ENCODE data around the gene RHCG. TPM values are rescaled to one million over a fixed set of nuclear protein-coding genes. Genes with fewer than 3 reads are reported as not detected.

Gene RHCG
- total RNA-seq (0.85 TPM), polyA plus RNA-seq (9.0 TPM)
- long read RNA-seq, donor 1, result 0 reads
- long read RNA-seq, donor 2, result 0 reads
- long read RNA-seq, donor 3, result 0 reads
- long read RNA-seq, donor 4, result 0 reads
- long read RNA-seq, donor 5, partial matches to known transcripts, result 0 of 1 reads
- long read RNA-seq, donor 5, other reads (novel, unspliced or antisense), result 0 of 1 reads
- long read RNA-seq, donor 6, partial matches to known transcripts, result 0 of 1 reads
- long read RNA-seq, donor 6, other reads (novel, unspliced or antisense), result 0 of 1 reads
- long read RNA-seq, donor 7, result 0 reads
- long read RNA-seq, donor 8, result 0 reads
- long read RNA-seq, donor 9, result 0 reads
- long read RNA-seq, donor 10, result 0 reads

DNA sequence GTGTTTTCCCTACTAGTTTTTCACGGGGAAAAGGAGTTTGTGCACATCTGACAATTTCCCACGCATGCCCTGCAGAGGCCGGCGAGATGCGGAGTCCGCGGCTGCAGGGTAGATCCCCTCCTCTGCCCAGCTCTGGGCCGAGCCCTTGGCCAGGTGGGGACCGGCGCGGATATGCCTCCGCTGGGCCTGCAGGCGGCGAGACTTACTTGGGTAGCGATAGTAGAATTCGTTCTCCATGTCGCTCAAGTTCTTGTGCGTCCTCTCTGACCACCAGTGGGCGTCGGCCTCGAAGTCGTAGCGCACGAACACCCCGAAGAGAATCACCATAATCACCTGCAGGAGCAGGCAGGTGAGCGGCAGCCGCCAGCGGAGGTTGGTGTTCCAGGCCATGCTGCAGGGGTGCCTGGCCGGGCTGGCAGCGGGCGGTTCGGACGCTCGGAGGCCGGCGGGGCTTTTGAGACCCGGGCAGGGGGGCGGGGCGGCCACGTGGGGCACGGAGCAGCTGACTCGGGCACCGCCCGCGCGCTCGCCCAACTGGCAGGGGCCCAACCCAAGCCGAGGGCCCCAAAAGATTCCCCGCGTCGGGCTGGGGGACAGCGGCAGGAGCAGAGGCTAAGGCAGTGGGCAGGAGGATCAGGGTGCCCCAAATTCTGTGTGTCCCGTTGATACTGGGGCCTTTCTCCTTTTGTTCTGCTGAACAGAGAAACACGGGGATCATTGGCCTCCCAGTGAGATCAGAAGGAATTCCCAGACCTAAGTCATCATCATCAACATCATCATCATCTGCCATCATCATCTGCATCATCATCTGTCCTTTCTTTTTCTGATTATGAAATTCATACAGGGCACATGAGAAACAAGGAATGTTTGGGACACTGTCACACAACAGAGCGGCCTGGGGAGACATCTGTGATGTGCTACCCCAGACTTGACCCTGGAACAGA lies at the start of gene RHCG:
TSS of gene RHCG (minus strand) at position 429 of the 944 bp plus-strand sequence. CDS start at position 390, 39 bp downstream.
- Histone ChIP-seq H3K4me3 (ENCODE audit: low read length in 2 of 2) (no peak within 1 kb of the TSS), H3K27me3 (ENCODE audit: control insufficient read depth in 2 of 2, insufficient read depth in 1 of 2, low read length in 1 of 2) (peaks cover 20 to 59% of the 10 kb centered on the region in 2 donors), H3K27ac (ENCODE audit: low read depth in 1 of 2, low read length in 1 of 2) (no peak within 1 kb of the TSS), H3K4me1 (ENCODE audit: control insufficient read depth in 2 of 2, insufficient read depth in 2 of 2, low read length in 2 of 2) (no peaks in the 10 kb centered on the region), H3K9me3 (ENCODE audit: control insufficient read depth in 2 of 2, insufficient read depth in 1 of 2, low read length in 1 of 2) (no peaks in the 10 kb centered on the region), H3K36me3 (ENCODE audit: control insufficient read depth in 2 of 2, insufficient read depth in 2 of 2, low read length in 1 of 2) (no peaks in the 10 kb centered on the region)
- DNase-seq (ENCODE audit: low read depth in 6 of 9, low spot score in 9 of 9), result no peak
- WGBS, result 6% methylated on average over 55 of the region's 55 CpGs

DNA sequence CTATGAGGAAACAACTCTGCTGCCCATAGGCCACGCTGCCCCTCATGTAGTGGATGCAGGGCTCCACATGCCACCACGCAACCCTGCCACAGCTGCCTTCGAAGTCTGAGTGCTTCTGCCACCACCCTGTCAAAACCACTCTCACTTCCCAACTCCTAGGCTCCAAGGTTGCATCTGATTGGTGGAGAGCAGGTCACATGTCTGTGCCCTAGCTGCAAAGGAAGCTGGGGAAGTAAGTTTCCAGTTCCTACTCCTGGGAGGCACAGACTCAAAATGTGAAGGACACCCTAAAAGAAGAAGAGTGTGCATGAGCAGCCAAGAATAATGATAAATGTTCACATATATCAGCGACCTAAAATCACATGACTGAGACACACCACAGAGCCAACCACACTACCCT lies 47.0 kb upstream of the RHCG start:
- Histone ChIP-seq H3K4me3 (ENCODE audit: low read length in 2 of 2) (no peak overlapping the region), H3K9me3 (ENCODE audit: control insufficient read depth in 2 of 2, insufficient read depth in 1 of 2, low read length in 1 of 2) (no peaks in the 10 kb centered on the region), H3K27me3 (ENCODE audit: control insufficient read depth in 2 of 2, insufficient read depth in 1 of 2, low read length in 1 of 2) (no peaks in the 10 kb centered on the region), H3K27ac (ENCODE audit: low read depth in 1 of 2, low read length in 1 of 2) (no peak overlapping the region), H3K4me1 (ENCODE audit: control insufficient read depth in 2 of 2, insufficient read depth in 2 of 2, low read length in 2 of 2) (no peaks in the 10 kb centered on the region), H3K36me3 (ENCODE audit: control insufficient read depth in 2 of 2, insufficient read depth in 2 of 2, low read length in 1 of 2) (no peaks in the 10 kb centered on the region)
- DNase-seq (ENCODE audit: low read depth in 6 of 9, low spot score in 9 of 9), result no peak
- WGBS, result 94% methylated on average over 4 of the region's 4 CpGs

DNA sequence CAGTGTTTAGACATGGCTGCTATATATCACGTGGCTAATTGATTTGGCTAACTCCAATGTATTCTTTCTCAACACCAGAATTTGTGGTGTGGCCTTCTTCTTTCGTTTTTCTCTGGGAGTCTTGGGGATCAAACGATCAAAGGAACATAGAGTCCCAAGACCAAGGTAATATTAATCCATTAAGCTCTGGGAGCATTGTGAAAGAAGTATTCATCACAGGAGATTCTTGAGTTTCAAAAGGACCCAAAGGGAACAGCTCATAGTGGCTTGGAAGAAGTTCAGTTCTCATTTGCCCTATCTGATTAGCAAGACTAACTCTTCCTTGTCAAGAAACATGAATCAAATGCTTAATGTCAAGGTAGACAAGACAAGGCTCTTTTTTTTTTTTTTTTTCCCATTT lies 46.0 kb upstream of the RHCG start:
- no peak for DNase-seq (ENCODE audit: low read depth in 6 of 9, low spot score in 9 of 9)
- H3K9me3 ChIP-seq (ENCODE audit: control insufficient read depth in 2 of 2, insufficient read depth in 1 of 2, low read length in 1 of 2), result no peaks in the 10 kb centered on the region
- H3K27me3 ChIP-seq (ENCODE audit: control insufficient read depth in 2 of 2, insufficient read depth in 1 of 2, low read length in 1 of 2), result no peaks in the 10 kb centered on the region
- H3K27ac ChIP-seq (ENCODE audit: low read depth in 1 of 2, low read length in 1 of 2), result no peak overlapping the region
- H3K36me3 ChIP-seq (ENCODE audit: control insufficient read depth in 2 of 2, insufficient read depth in 2 of 2, low read length in 1 of 2), result no peaks in the 10 kb centered on the region
- no peaks in the 10 kb centered on the region for H3K4me1 ChIP-seq (ENCODE audit: control insufficient read depth in 2 of 2, insufficient read depth in 2 of 2, low read length in 2 of 2)
- H3K4me3 ChIP-seq (ENCODE audit: low read length in 2 of 2), result no peak overlapping the region
- WGBS, result 89% methylated on average over 3 of the region's 3 CpGs

DNA sequence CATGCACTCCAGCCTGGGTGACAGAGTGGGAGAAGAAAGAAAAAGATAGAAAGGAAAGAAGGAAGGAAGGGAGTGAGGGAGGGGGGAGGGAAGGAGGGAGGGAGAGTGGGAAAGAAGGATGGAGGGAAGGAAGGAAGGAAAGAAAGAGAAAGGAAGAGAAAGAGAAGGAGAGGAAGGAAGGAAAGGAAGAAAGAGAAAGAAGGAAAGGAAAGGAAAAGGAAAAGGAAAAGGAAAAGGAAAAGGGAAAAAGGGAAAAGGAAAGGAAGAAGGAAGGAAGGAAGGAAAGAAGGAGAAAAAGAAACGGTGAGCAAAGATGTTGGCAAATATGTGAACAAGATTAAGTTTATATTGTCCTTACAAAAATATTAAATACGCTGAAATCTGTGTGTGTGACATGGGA lies 42.6 kb upstream of the RHCG start:
- Histone ChIP-seq H3K36me3 (ENCODE audit: control insufficient read depth in 2 of 2, insufficient read depth in 2 of 2, low read length in 1 of 2) (no peaks in the 10 kb centered on the region), H3K9me3 (ENCODE audit: control insufficient read depth in 2 of 2, insufficient read depth in 1 of 2, low read length in 1 of 2) (no peaks in the 10 kb centered on the region), H3K4me3 (ENCODE audit: low read length in 2 of 2) (no peak overlapping the region), H3K4me1 (ENCODE audit: control insufficient read depth in 2 of 2, insufficient read depth in 2 of 2, low read length in 2 of 2) (no peaks in the 10 kb centered on the region), H3K27ac (ENCODE audit: low read depth in 1 of 2, low read length in 1 of 2) (no peak overlapping the region), H3K27me3 (ENCODE audit: control insufficient read depth in 2 of 2, insufficient read depth in 1 of 2, low read length in 1 of 2) (no peaks in the 10 kb centered on the region)
- DNase-seq (ENCODE audit: low read depth in 6 of 9, low spot score in 9 of 9), result no peak
- 84% methylated on average over 2 of the region's 2 CpGs for WGBS

DNA sequence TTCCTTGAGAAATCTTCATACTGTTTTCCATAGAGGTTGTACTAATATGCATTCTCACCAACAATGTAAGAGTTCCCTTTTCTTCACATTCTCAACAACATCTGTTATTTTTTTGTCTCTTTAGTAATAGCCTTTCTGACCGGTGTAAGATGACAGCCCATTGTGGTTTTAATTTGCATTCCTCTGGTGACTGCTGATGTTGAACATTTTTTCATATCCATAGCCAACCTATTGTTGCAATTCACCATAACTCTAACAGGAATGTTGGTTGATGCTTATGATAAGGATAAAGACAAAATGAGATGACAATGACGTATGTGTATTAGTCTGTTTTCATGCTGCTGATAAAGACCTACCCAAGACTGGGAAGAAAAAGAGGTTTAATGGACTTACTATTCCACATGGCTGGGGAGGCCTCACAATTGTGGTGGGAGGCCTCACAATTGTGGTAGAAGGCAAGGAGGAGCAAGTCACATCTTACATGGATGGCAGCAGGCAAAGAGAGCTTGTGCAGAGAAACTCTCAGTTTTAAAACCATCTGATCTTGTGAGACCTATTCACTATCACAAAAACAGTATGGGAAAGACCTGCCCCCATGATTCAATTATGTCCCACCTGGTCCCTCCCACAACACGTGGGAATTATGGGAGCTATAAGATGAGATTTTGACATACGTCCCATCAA lies 37.6 kb upstream of the RHCG start:
- Histone ChIP-seq H3K4me3 (ENCODE audit: low read length in 2 of 2) (no peak overlapping the region), H3K27me3 (ENCODE audit: control insufficient read depth in 2 of 2, insufficient read depth in 1 of 2, low read length in 1 of 2) (no peaks in the 10 kb centered on the region), H3K4me1 (ENCODE audit: control insufficient read depth in 2 of 2, insufficient read depth in 2 of 2, low read length in 2 of 2) (no peaks in the 10 kb centered on the region), H3K36me3 (ENCODE audit: control insufficient read depth in 2 of 2, insufficient read depth in 2 of 2, low read length in 1 of 2) (no peaks in the 10 kb centered on the region), H3K9me3 (ENCODE audit: control insufficient read depth in 2 of 2, insufficient read depth in 1 of 2, low read length in 1 of 2) (no peaks in the 10 kb centered on the region), H3K27ac (ENCODE audit: low read depth in 1 of 2, low read length in 1 of 2) (no peak overlapping the region)
- no peak for DNase-seq (ENCODE audit: low read depth in 6 of 9, low spot score in 9 of 9)
- 89% methylated on average over 4 of the region's 4 CpGs for WGBS

DNA sequence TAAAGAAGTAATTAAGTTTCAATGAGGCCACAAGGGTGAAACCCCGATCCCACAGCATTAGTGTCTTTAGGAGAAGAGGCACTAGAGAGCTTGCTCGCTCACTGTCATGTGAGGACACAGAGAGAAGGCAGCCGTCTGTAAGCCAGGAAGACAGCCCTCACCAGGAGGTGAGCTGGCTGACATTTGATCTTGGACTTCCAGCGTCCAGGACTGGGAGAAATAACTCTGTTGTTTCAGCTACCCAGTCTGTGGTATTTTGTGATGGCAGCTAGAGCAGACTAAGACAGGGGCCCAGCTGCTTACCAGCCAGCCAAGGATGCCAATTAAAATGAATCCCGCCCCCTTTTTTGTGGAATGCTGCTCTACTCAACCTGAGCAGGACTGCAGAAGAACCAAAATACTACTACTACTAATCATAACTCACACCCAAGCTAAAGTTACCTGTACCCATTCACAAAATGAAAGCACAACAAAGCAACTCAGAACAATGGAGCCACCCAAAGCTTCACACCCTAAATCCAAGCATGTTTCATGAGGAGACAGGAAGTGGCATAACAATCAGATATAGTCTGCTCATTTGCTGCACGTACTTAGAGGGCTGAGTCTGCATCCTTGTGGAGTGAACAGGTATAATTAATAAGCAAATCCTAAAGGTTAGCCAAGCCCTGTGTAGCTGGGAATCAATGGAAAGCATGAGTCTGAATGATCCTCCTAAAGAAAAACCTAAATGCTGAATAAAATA lies 35.6 kb upstream of the RHCG start:
- no peak overlapping the region for H3K27ac ChIP-seq (ENCODE audit: low read depth in 1 of 2, low read length in 1 of 2)
- no peak overlapping the region for H3K4me3 ChIP-seq (ENCODE audit: low read length in 2 of 2)
- no peaks in the 10 kb centered on the region for H3K4me1 ChIP-seq (ENCODE audit: control insufficient read depth in 2 of 2, insufficient read depth in 2 of 2, low read length in 2 of 2)
- H3K9me3 ChIP-seq (ENCODE audit: control insufficient read depth in 2 of 2, insufficient read depth in 1 of 2, low read length in 1 of 2), result no peaks in the 10 kb centered on the region
- H3K27me3 ChIP-seq (ENCODE audit: control insufficient read depth in 2 of 2, insufficient read depth in 1 of 2, low read length in 1 of 2), result no peaks in the 10 kb centered on the region
- 90% methylated on average over 6 of the region's 6 CpGs for WGBS
- H3K36me3 ChIP-seq (ENCODE audit: control insufficient read depth in 2 of 2, insufficient read depth in 2 of 2, low read length in 1 of 2), result no peaks in the 10 kb centered on the region
- no peak for DNase-seq (ENCODE audit: low read depth in 6 of 9, low spot score in 9 of 9)

DNA sequence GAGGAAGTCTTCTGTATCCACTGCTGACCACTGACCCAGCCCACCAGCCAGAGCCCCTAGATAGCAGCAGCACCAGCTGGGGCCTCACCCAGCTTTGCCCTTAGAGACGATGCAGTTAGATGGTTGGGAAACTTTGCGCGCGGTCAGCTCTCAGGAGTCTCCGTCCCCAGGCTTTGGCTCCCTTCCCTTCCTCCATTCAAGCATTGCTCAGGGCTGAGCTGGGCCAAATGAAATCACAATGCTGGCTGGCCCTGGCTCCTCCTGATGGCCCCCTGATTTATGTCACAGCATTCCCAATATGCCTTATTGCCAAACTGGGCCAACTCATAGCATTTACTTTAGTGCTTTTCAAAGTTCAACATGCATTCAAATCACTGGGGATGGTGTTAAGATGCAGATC lies 34.6 kb upstream of the RHCG start:
- WGBS, result 94% methylated on average over 5 of the region's 5 CpGs
- H3K27ac ChIP-seq (ENCODE audit: low read depth in 1 of 2, low read length in 1 of 2), result no peak overlapping the region

DNA sequence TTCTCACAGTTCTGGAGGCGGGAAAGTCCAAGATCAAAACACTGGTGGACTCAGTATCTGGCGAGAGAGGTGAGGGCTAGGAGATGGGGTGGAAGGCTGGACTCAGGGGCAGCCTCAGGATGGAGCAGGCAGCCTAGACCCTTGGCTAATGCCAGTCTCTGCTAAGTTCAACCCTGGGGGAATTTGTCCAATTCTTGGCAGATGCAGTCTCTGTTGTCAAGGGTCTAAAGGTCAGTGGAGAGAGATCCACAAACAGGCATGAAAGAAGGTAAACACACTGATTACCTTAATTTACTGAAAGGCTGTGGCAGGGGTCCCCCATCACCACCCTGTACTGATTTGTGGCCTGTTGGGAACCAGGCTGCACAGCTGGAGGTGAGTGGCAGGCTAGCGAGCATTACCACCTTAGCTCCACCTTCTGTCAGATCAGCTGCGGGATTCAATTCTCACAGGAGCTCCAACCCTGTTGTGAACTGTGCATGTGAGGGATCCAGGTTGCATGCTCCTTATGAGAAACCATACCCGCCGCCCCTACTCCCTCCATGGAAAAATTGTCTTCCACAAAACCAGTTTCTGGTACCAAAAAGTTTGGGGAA lies 32.5 kb upstream of the RHCG start:
- Histone ChIP-seq H3K36me3 (ENCODE audit: control insufficient read depth in 2 of 2, insufficient read depth in 2 of 2, low read length in 1 of 2) (no peaks in the 10 kb centered on the region), H3K4me1 (ENCODE audit: control insufficient read depth in 2 of 2, insufficient read depth in 2 of 2, low read length in 2 of 2) (no peaks in the 10 kb centered on the region), H3K9me3 (ENCODE audit: control insufficient read depth in 2 of 2, insufficient read depth in 1 of 2, low read length in 1 of 2) (no peaks in the 10 kb centered on the region), H3K4me3 (ENCODE audit: low read length in 2 of 2) (no peak overlapping the region), H3K27ac (ENCODE audit: low read depth in 1 of 2, low read length in 1 of 2) (no peak overlapping the region), H3K27me3 (ENCODE audit: control insufficient read depth in 2 of 2, insufficient read depth in 1 of 2, low read length in 1 of 2) (no peaks in the 10 kb centered on the region)
- WGBS, result 90% methylated on average over 6 of the region's 6 CpGs
- no peak for DNase-seq (ENCODE audit: low read depth in 6 of 9, low spot score in 9 of 9)

More for the DNA sequence above, 34.6 kb upstream of the RHCG start:
- Histone ChIP-seq H3K27me3 (ENCODE audit: control insufficient read depth in 2 of 2, insufficient read depth in 1 of 2, low read length in 1 of 2) (no peaks in the 10 kb centered on the region), H3K4me1 (ENCODE audit: control insufficient read depth in 2 of 2, insufficient read depth in 2 of 2, low read length in 2 of 2) (no peaks in the 10 kb centered on the region), H3K9me3 (ENCODE audit: control insufficient read depth in 2 of 2, insufficient read depth in 1 of 2, low read length in 1 of 2) (no peaks in the 10 kb centered on the region), H3K36me3 (ENCODE audit: control insufficient read depth in 2 of 2, insufficient read depth in 2 of 2, low read length in 1 of 2) (no peaks in the 10 kb centered on the region), H3K4me3 (ENCODE audit: low read length in 2 of 2) (no peak overlapping the region)
- DNase-seq (ENCODE audit: low read depth in 6 of 9, low spot score in 9 of 9), result no peak
